Endothelial cell of umbilical vein (primary cell): ENCODE measurements around the gene COL23A1. TPM values are rescaled to one million over a fixed set of nuclear protein-coding genes. Genes with fewer than 3 reads are reported as not detected.

Experiments
- BruUV-seq: library from RNA; stranded (reverse); fragments of 400-500 nt; replicated peaks from 2 replicates; lab custom pipeline; 2021; lab: Mats Ljungman, UMichigan
- CTCF ChIA-PET: fragments of 300-600, 350-600 bp; sonication (Branson Sonifier 250); formaldehyde crosslinking; loops from one replicate; lab custom pipeline; 2021; ENCODE audit warnings: antibody characterized with exemption, inconsistent platforms; lab: Charles Lee
- POLR2A ChIA-PET: fragments of 300-600, 350-600 bp; sonication (Branson Sonifier 250); formaldehyde crosslinking; loops from one replicate; lab custom pipeline; 2021; ENCODE audit warnings: antibody characterized with exemption, inconsistent platforms; lab: Charles Lee
- DNase-seq: peaks from one replicate; pipeline ENCODE4 v3.0.0-alpha.2; 2011; ENCODE audit warnings: low read depth, low spot score
- FAIRE-seq: peaks from 2 replicates; lab custom pipeline; 2011; peaks lifted over from hg19 to GRCh38; lab: Jason Lieb, UNC
- H2AFZ ChIP-seq: 2 replicates; pipeline ENCODE4 v1.6.0; 2012; ENCODE audit warnings: low read depth, low read length, control low read depth, inconsistent platforms
- H3K27ac ChIP-seq: 2 replicates; pipeline ENCODE4 v1.5.1; 2011; ENCODE audit warnings: low read depth, mild to moderate bottlenecking, control low read depth, low read length, moderate library complexity; ENCODE audit not compliant: insufficient read depth
- H3K27me3 ChIP-seq, 2 experiments: 2 replicates each; pipeline versions ENCODE4 v1.6.0 to v1.6.1; 2011; ENCODE audit warnings: low read length in 2 of 2, mixed read lengths in 1 of 2; ENCODE audit not compliant: control insufficient read depth in 2 of 2, insufficient read depth in 2 of 2
- H3K36me3 ChIP-seq, 2 experiments: 2 replicates in 1 of 2; 3 replicates in 1 of 2; pipeline ENCODE4 v1.5.1; 2011; ENCODE audit warnings: low read length in 2 of 2, mild to moderate bottlenecking in 1 of 2, moderate library complexity in 1 of 2; ENCODE audit not compliant: control insufficient read depth in 2 of 2, insufficient read depth in 2 of 2; ENCODE audit errors: extremely low read depth in 1 of 2
- H3K4me1 ChIP-seq: 3 replicates; pipeline ENCODE4 v1.5.1; 2011; ENCODE audit warnings: mild to moderate bottlenecking, low read length; ENCODE audit not compliant: control insufficient read depth, insufficient read depth; ENCODE audit errors: extremely low read depth
- H3K4me2 ChIP-seq: 2 replicates; pipeline ENCODE4 v1.6.1; 2011; ENCODE audit warnings: low read length, control low read depth, mixed read lengths; ENCODE audit not compliant: insufficient read depth
- H3K4me3 ChIP-seq, 3 experiments: fragments of 200-600 bp in 1 of 3; sonication (generic), shearing (Covaris generic) in 1 of 3; replicated peaks in 1 of 3; 2 replicates each; pipeline ENCODE4 v1.5.1; 2011 to 2016; ENCODE audit warnings: control low read depth in 3 of 3, low read length in 3 of 3, mild to moderate bottlenecking in 2 of 3, inconsistent platforms in 1 of 3, low read depth in 1 of 3, moderate library complexity in 1 of 3; ENCODE audit not compliant: insufficient read depth in 1 of 3
- H3K79me2 ChIP-seq: 2 replicates; pipeline ENCODE4 v1.6.0; 2012; ENCODE audit warnings: low read length, inconsistent platforms; ENCODE audit not compliant: control insufficient read depth, insufficient read depth
- H3K9ac ChIP-seq: replicated peaks from 2 replicates; pipeline ENCODE3; 2011; ENCODE audit warnings: low read length, control low read depth; ENCODE audit not compliant: insufficient read depth; ENCODE audit errors: extremely low read depth
- H3K9me1 ChIP-seq: replicated peaks from 3 replicates; pipeline ENCODE4 v1.6.0; 2011; ENCODE audit warnings: mild to moderate bottlenecking, low read length; ENCODE audit not compliant: control insufficient read depth, insufficient read depth; ENCODE audit errors: extremely low read depth
- H3K9me3 ChIP-seq: replicated peaks from 2 replicates; pipeline ENCODE4 v1.5.1; 2012; ENCODE audit warnings: low read length, inconsistent platforms; ENCODE audit not compliant: control insufficient read depth, insufficient read depth
- H4K20me1 ChIP-seq: replicated peaks from 2 replicates; pipeline ENCODE3; 2011; ENCODE audit warnings: mild to moderate bottlenecking, low read length; ENCODE audit not compliant: control insufficient read depth, insufficient read depth; ENCODE audit errors: extremely low read depth
- CTCF ChIP-seq, 2 donors: IDR thresholded peaks; 1 replicate in 1 of 2; 2 replicates in 1 of 2; pipeline ENCODE4 v1.5.1; 2011; ENCODE audit warnings: low read length in 2 of 2, mild to moderate bottlenecking in 2 of 2, moderate library complexity in 2 of 2, control low read depth in 1 of 2, inconsistent platforms in 1 of 2, low read depth in 1 of 2; ENCODE audit not compliant: insufficient read depth in 1 of 2; ENCODE audit errors: extremely low read depth in 1 of 2
- EZH2 ChIP-seq: IDR thresholded peaks from 2 replicates; pipeline ENCODE4 v1.6.1; 2012; ENCODE audit warnings: borderline replicate concordance, low read depth, mild to moderate bottlenecking, moderate library complexity, low read length, inconsistent platforms; ENCODE audit not compliant: severe bottlenecking
- FOS ChIP-seq: IDR thresholded peaks from 2 replicates; pipeline ENCODE4 v1.6.1; 2011; ENCODE audit warnings: mild to moderate bottlenecking, low read length, moderate library complexity, borderline replicate concordance; ENCODE audit not compliant: insufficient read depth
- GATA2 ChIP-seq: IDR thresholded peaks from 2 replicates; pipeline ENCODE4 v1.7.0; 2011; ENCODE audit warnings: low read depth, mild to moderate bottlenecking, moderate library complexity, mixed read lengths, low read length; ENCODE audit not compliant: insufficient read length, insufficient read depth
- MYC ChIP-seq: IDR thresholded peaks from one replicate; pipeline ENCODE4 v1.6.1; 2011; ENCODE audit warnings: mild to moderate bottlenecking, low read depth, low read length
- POLR2A ChIP-seq: IDR thresholded peaks from 2 replicates; pipeline ENCODE4 v1.6.1; 2012; ENCODE audit warnings: low read depth, mild to moderate bottlenecking, control low read depth, low read length
- dilution Hi-C: fragments of 300-500 bp; cut with MboI; formaldehyde crosslinking; loops from one replicate; pipeline ENCODE4 v1.15.0; 2019; ENCODE audit warnings: low sequenced_read_pairs; ENCODE audit not compliant: extremely low pct_ligation_motif_present
- intact Hi-C: fragments of 100-400 bp; cut with micrococcal nuclease; formaldehyde crosslinking; loops from one replicate; pipeline ENCODE4 v1.10.0; 2022
- polyA plus RNA-seq, 4 experiments: library from polyadenylated mRNA; depleted of rRNA in 3 of 4; stranded (reverse) in 3 of 4; unstranded in 1 of 4; fragments of >200 nt; gene quantifications; 2 replicates each; pipeline versions ENCODE4 v1.2.1 to v1.2.3, GENCODE V29; 2011 to 2012; ENCODE audit warnings: missing spikeins in 1 of 4
- total RNA-seq: library from RNA; stranded (reverse); gene quantifications from 2 replicates; pipeline ENCODE4 v1.2.3, GENCODE V29; 2021

Gene COL23A1
- total and polyA plus RNA-seq, 2 donors (not counting 3 experiments of a cell fraction or from before 2014, with no cell fraction given), result not detected

GRCh38 chr5:178535299-178536175 is 54.7 kb downstream of the COL23A1 start:
- Histone ChIP-seq H3K27ac (no peak overlapping the region), H3K79me2 (no peaks in the 10 kb centered on the region), H3K27me3 (no peaks in the 10 kb centered on the region), H3K4me2 (no peak overlapping the region), H4K20me1 (no peaks in the 10 kb centered on the region), H3K4me1 (no peaks in the 10 kb centered on the region), H3K4me3 (no peak overlapping the region), H3K9me1 (no peaks in the 10 kb centered on the region), H2AFZ (no peak overlapping the region), H3K9me3 (no peaks in the 10 kb centered on the region), H3K36me3 (no peaks in the 10 kb centered on the region), H3K9ac (no peak overlapping the region)
- DNase-seq (no peak), FAIRE-seq (no peak)
- BruUV-seq, result no TSS peak
- no peak for TF ChIP-seq FOS
- TF ChIP-seq MYC, result no peak
- no peak for TF ChIP-seq POLR2A
- ChIA-PET CTCF (no interaction called here), POLR2A (no interaction called here)
- intact Hi-C loops (no loop called here), dilution Hi-C loops (no loop called here)

GRCh38 chr5:178533136-178533535 is 57.1 kb downstream of the COL23A1 start:
- intact Hi-C loops (no loop called here), dilution Hi-C loops (no loop called here)
- H3K9me1 ChIP-seq, result no peaks in the 10 kb centered on the region
- H3K36me3 ChIP-seq, result no peaks in the 10 kb centered on the region
- no TSS peak for BruUV-seq
- H3K4me1 ChIP-seq, result no peaks in the 10 kb centered on the region
- H3K27ac ChIP-seq, result no peak overlapping the region
- POLR2A ChIA-PET, result no interaction called here
- H3K27me3 ChIP-seq, result no peaks in the 10 kb centered on the region
- no peak overlapping the region for H3K4me3 ChIP-seq
- no peak overlapping the region for H2AFZ ChIP-seq
- no peaks in the 10 kb centered on the region for H4K20me1 ChIP-seq
- DNase-seq (no peak), FAIRE-seq (no peak)
- TF ChIP-seq EZH2 (no peak), CTCF (IDR thresholded peaks at IDR 0.05; ENCODE audit: extremely low read depth in 1 of 2, insufficient read depth in 1 of 2, low read depth in 1 of 2, low read length in 2 of 2) (no peak), MYC (no peak), GATA2 (no peak)
- no peaks in the 10 kb centered on the region for H3K79me2 ChIP-seq
- CTCF ChIA-PET, result no interaction called here
- no peaks in the 10 kb centered on the region for H3K9me3 ChIP-seq
- H3K9ac ChIP-seq, result no peak overlapping the region
- no peak overlapping the region for H3K4me2 ChIP-seq
